Adrenal gland (tissue), 5 donors: Measurements from ENCODE around the gene GASK1B.

Experiments
- POLR2A ChIP-seq, 2 donors: fragments of 450-650 bp; IDR thresholded peaks; one replicate each; pipeline ENCODE4 v1.6.1; 2017; ENCODE audit warnings: antibody characterized with exemption in 2 of 2, mild to moderate bottlenecking in 2 of 2, moderate library complexity in 1 of 2
- TF ChIP-seq, protein P1 (sequence below), 6 experiments: fragments of 450-650 bp in 4 of 6; fragments of 200-600 bp in 2 of 6; sonication (generic) in 1 of 6; IDR thresholded peaks; 1 replicate in 5 of 6; 2 replicates in 1 of 6; pipeline versions ENCODE4 v1.5.1 to v1.8.0; 2016 to 2021; ENCODE audit warnings: antibody characterized with exemption in 6 of 6, mild to moderate bottlenecking in 2 of 6, moderate library complexity in 1 of 6
- donor health status: DM: no; HTN: no; CAD: no.

DNA sequence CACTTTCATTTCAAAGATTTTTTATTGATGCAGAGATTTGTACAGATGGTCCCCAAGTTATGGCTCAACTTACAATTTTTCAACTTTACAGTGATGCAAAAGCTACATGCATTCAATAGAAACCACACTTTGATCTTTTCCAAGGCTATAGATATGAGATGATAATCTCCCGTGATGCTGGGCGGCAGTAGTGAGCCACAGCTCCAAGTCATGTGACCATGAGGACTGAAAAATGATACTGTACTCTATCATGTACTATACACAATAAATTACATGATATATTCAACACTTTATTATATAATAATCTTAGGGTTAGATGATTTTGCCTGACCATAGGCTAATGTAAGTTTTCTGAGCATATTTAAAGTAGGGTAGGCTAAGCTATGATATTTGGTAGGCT lies 14.0 kb upstream of the GASK1B start:
- TF ChIP-seq POLR2A (IDR thresholded peaks at IDR 0.05): no peak
- TF ChIP-seq, protein P1, sequence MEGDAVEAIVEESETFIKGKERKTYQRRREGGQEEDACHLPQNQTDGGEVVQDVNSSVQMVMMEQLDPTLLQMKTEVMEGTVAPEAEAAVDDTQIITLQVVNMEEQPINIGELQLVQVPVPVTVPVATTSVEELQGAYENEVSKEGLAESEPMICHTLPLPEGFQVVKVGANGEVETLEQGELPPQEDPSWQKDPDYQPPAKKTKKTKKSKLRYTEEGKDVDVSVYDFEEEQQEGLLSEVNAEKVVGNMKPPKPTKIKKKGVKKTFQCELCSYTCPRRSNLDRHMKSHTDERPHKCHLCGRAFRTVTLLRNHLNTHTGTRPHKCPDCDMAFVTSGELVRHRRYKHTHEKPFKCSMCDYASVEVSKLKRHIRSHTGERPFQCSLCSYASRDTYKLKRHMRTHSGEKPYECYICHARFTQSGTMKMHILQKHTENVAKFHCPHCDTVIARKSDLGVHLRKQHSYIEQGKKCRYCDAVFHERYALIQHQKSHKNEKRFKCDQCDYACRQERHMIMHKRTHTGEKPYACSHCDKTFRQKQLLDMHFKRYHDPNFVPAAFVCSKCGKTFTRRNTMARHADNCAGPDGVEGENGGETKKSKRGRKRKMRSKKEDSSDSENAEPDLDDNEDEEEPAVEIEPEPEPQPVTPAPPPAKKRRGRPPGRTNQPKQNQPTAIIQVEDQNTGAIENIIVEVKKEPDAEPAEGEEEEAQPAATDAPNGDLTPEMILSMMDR (IDR thresholded peaks at IDR 0.05): no peak
